Measurements from ENCODE around the gene DUOXA2. TPM values are rescaled to one million over a fixed set of nuclear protein-coding genes. Genes with fewer than 3 reads are reported as not detected.

The DUOXA2 gene
- polyA plus RNA-seq, 1 donor from 2014 or later = not detected

DNA sequence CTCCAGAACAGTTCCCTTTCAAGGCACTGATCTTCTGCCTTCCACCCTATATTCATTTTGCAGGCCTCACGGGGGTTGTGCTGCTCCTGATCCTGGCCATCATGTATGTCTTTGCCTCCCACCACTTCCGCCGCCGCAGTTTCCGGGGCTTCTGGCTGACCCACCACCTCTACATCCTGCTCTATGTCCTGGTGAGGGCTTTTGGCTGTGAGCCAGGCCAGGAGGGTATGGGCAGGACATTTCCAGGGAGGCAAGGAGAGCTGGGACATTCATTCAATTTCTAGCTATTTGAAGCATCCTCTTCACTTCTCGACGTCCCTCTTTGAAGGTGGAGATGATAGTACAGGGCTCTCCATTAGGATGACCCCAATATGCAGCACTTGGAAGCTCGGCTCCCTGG lies 41.6 kb downstream of the DUOXA2 start:
- Histone ChIP-seq H3K27ac (ENCODE audit: low read length) (no peak overlapping the region), H3K36me3 (ENCODE audit: insufficient read depth, low read length) (no peaks in the 10 kb centered on the region)
- no peak for TF ChIP-seq POLR2AphosphoS5 (IDR thresholded peaks at IDR 0.05)
- no peak for TF ChIP-seq RAD21 (conservative IDR thresholded peaks at IDR 0.05)
- TF ChIP-seq EP300 (conservative IDR thresholded peaks at IDR 0.05; ENCODE audit: poor library complexity, severe bottlenecking) = no peak
- TF ChIP-seq SMC3 (conservative IDR thresholded peaks at IDR 0.05; ENCODE audit: poor library complexity) = no peak
- no peak for TF ChIP-seq TAF1 (IDR thresholded peaks at IDR 0.05; ENCODE audit: low read depth)
- TF ChIP-seq, protein P1, sequence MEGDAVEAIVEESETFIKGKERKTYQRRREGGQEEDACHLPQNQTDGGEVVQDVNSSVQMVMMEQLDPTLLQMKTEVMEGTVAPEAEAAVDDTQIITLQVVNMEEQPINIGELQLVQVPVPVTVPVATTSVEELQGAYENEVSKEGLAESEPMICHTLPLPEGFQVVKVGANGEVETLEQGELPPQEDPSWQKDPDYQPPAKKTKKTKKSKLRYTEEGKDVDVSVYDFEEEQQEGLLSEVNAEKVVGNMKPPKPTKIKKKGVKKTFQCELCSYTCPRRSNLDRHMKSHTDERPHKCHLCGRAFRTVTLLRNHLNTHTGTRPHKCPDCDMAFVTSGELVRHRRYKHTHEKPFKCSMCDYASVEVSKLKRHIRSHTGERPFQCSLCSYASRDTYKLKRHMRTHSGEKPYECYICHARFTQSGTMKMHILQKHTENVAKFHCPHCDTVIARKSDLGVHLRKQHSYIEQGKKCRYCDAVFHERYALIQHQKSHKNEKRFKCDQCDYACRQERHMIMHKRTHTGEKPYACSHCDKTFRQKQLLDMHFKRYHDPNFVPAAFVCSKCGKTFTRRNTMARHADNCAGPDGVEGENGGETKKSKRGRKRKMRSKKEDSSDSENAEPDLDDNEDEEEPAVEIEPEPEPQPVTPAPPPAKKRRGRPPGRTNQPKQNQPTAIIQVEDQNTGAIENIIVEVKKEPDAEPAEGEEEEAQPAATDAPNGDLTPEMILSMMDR (IDR thresholded peaks at IDR 0.05; ENCODE audit: poor library complexity, severe bottlenecking) = no peak
- no peak for TF ChIP-seq EZH2 (IDR thresholded peaks at IDR 0.05; ENCODE audit: borderline replicate concordance, insufficient read depth, low read length, poor library complexity, severe bottlenecking)
- TF ChIP-seq, protein P2, sequence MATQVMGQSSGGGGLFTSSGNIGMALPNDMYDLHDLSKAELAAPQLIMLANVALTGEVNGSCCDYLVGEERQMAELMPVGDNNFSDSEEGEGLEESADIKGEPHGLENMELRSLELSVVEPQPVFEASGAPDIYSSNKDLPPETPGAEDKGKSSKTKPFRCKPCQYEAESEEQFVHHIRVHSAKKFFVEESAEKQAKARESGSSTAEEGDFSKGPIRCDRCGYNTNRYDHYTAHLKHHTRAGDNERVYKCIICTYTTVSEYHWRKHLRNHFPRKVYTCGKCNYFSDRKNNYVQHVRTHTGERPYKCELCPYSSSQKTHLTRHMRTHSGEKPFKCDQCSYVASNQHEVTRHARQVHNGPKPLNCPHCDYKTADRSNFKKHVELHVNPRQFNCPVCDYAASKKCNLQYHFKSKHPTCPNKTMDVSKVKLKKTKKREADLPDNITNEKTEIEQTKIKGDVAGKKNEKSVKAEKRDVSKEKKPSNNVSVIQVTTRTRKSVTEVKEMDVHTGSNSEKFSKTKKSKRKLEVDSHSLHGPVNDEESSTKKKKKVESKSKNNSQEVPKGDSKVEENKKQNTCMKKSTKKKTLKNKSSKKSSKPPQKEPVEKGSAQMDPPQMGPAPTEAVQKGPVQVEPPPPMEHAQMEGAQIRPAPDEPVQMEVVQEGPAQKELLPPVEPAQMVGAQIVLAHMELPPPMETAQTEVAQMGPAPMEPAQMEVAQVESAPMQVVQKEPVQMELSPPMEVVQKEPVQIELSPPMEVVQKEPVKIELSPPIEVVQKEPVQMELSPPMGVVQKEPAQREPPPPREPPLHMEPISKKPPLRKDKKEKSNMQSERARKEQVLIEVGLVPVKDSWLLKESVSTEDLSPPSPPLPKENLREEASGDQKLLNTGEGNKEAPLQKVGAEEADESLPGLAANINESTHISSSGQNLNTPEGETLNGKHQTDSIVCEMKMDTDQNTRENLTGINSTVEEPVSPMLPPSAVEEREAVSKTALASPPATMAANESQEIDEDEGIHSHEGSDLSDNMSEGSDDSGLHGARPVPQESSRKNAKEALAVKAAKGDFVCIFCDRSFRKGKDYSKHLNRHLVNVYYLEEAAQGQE (IDR thresholded peaks at IDR 0.05; ENCODE audit: borderline replicate concordance) = no peak
- TF ChIP-seq MXI1 (conservative IDR thresholded peaks at IDR 0.05; ENCODE audit: poor library complexity, severe bottlenecking) = no peak

GRCh38 chr15:45156744-45157455 lies 42.8 kb downstream of the DUOXA2 start:
- no peak overlapping the region for H3K9ac ChIP-seq (ENCODE audit: low read length)

More for the DNA sequence above, 41.6 kb downstream of the DUOXA2 start:
- H3K4me2 ChIP-seq (ENCODE audit: low read length) = no peak overlapping the region
- no peak overlapping the region for H3K4me3 ChIP-seq (ENCODE audit: low read length)
- H3K79me2 ChIP-seq (replicated peaks; ENCODE audit: insufficient read depth, low read length) = no peaks in the 10 kb centered on the region
- H3K9me3 ChIP-seq (ENCODE audit: low read length) = no peaks in the 10 kb centered on the region
- no peaks in the 10 kb centered on the region for H4K20me1 ChIP-seq (ENCODE audit: insufficient read depth)
- H3K9ac ChIP-seq (ENCODE audit: low read length) = no peak overlapping the region
- H2AFZ ChIP-seq (ENCODE audit: low read depth, low read length) = no peak overlapping the region
- no peaks in the 10 kb centered on the region for H3F3A ChIP-seq (ENCODE audit: insufficient read depth, low read length, poor library complexity, severe bottlenecking)
- no peaks in the 10 kb centered on the region for H3K9me2 ChIP-seq (ENCODE audit: insufficient read depth, low read length)
- no peaks in the 10 kb centered on the region for H3K27me3 ChIP-seq (ENCODE audit: insufficient read depth, low read depth, low read length)

More at GRCh38 chr15:45156744-45157455, 42.8 kb downstream of the DUOXA2 start:
- Histone ChIP-seq H3K4me3 (ENCODE audit: low read length) (no peak overlapping the region), H2AFZ (ENCODE audit: low read depth, low read length) (no peak overlapping the region), H3K9me3 (ENCODE audit: low read length) (no peaks in the 10 kb centered on the region), H3K9me2 (ENCODE audit: insufficient read depth, low read length) (no peaks in the 10 kb centered on the region), H3K36me3 (ENCODE audit: insufficient read depth, low read length) (no peaks in the 10 kb centered on the region), H3K27me3 (ENCODE audit: insufficient read depth, low read depth, low read length) (no peaks in the 10 kb centered on the region), H3K4me2 (ENCODE audit: low read length) (no peak overlapping the region), H3K27ac (ENCODE audit: low read length) (no peak overlapping the region), H4K20me1 (ENCODE audit: insufficient read depth) (no peaks in the 10 kb centered on the region), H3F3A (ENCODE audit: insufficient read depth, low read length, poor library complexity, severe bottlenecking) (no peaks in the 10 kb centered on the region), H3K79me2 (replicated peaks; ENCODE audit: insufficient read depth, low read length) (no peaks in the 10 kb centered on the region)
- TF ChIP-seq, protein P2 (IDR thresholded peaks at IDR 0.05; ENCODE audit: borderline replicate concordance) = no peak
- TF ChIP-seq TAF1 (IDR thresholded peaks at IDR 0.05; ENCODE audit: low read depth) (no peak), MXI1 (conservative IDR thresholded peaks at IDR 0.05; ENCODE audit: poor library complexity, severe bottlenecking) (no peak), RAD21 (conservative IDR thresholded peaks at IDR 0.05) (no peak), EP300 (conservative IDR thresholded peaks at IDR 0.05; ENCODE audit: poor library complexity, severe bottlenecking) (no peak), POLR2AphosphoS5 (IDR thresholded peaks at IDR 0.05) (no peak), SMC3 (conservative IDR thresholded peaks at IDR 0.05; ENCODE audit: poor library complexity) (no peak), EZH2 (IDR thresholded peaks at IDR 0.05; ENCODE audit: borderline replicate concordance, insufficient read depth, low read length, poor library complexity, severe bottlenecking) (no peak)
- TF ChIP-seq, protein P1 (IDR thresholded peaks at IDR 0.05; ENCODE audit: poor library complexity, severe bottlenecking) = no peak
